Gastroesophageal sphincter (tissue), 4 donors: ENCODE results near the gene WDR86. TPM values are rescaled to one million over a fixed set of nuclear protein-coding genes. Genes with fewer than 3 reads are reported as not detected.

ENCODE experiments used
- ATAC-seq: fragments of 150-250 bp; one replicate; pipeline ENCODE4 v1.9.1; 2016; ENCODE audit warnings: mild to moderate bottlenecking, moderate library complexity
- H3K27ac ChIP-seq, 4 donors: fragments of 200-600 bp; sonication (generic) in 3 of 4; 1 replicate in 3 of 4; 2 replicates in 1 of 4; pipeline ENCODE4 v1.5.1; 2016 to 2019
- H3K27me3 ChIP-seq: fragments of 200-600 bp; sonication (generic); one replicate; pipeline ENCODE4 v1.5.1; 2019
- H3K36me3 ChIP-seq, 2 donors: fragments of 200-600 bp; sonication (generic); one replicate each; pipeline ENCODE4 v1.5.1; 2019; ENCODE audit warnings: control low read depth in 1 of 2
- H3K4me1 ChIP-seq, 3 donors: fragments of 200-600 bp; sonication (generic); 1 replicate in 2 of 3; 2 replicates in 1 of 3; pipeline ENCODE4 v1.5.1; 2016 to 2019; ENCODE audit warnings: control low read depth in 2 of 3
- H3K4me3 ChIP-seq, 2 donors: fragments of 200-600 bp; sonication (generic); one replicate each; pipeline ENCODE4 v1.5.1; 2019; ENCODE audit warnings: mild to moderate bottlenecking in 1 of 2, moderate library complexity in 1 of 2
- H3K9me3 ChIP-seq, 3 donors: fragments of 200-600 bp; sonication (generic); one replicate each; pipeline ENCODE4 v1.5.1; 2017 to 2019; ENCODE audit warnings: control low read depth in 2 of 3
- CTCF ChIP-seq, 4 experiments: fragments of 200-600 bp in 2 of 4; fragments of 450-650 bp in 2 of 4; sonication (generic) in 1 of 4; IDR thresholded peaks; one replicate each; pipeline ENCODE4 v1.5.1; 2017 to 2019; ENCODE audit warnings: antibody characterized with exemption in 4 of 4, mild to moderate bottlenecking in 2 of 4, moderate library complexity in 2 of 4
- EP300 ChIP-seq: sonication (generic); formaldehyde crosslinking; IDR thresholded peaks from one replicate; pipeline ENCODE4 v1.6.1; 2017; ENCODE audit warnings: antibody characterized with exemption, mild to moderate bottlenecking
- POLR2A ChIP-seq, 2 donors: fragments of 450-650 bp; IDR thresholded peaks; one replicate each; pipeline ENCODE4 v1.6.1; 2017; ENCODE audit warnings: antibody characterized with exemption in 2 of 2, mild to moderate bottlenecking in 2 of 2, moderate library complexity in 1 of 2
- POLR2AphosphoS5 ChIP-seq: sonication (generic); formaldehyde crosslinking; IDR thresholded peaks from one replicate; pipeline ENCODE4 v1.6.1; 2017; ENCODE audit warnings: antibody characterized with exemption
- WGBS, 2 donors: methylation state at CpG; one replicate each; pipeline ENCODE4 v1.1.5; 2018; ENCODE audit warnings: low coverage in 1 of 2; 5-methylcytosine and 5-hydroxymethylcytosine counted together
- total RNA-seq, 4 donors: library from RNA; depleted of rRNA; stranded (reverse); fragments of >200 nt; gene quantifications; one replicate each; pipeline ENCODE4 v1.1.0, GENCODE V29; 2016

Gene WDR86
- total RNA-seq, 4 donors from 2014 or later, result 2.6 to 8.2 (median 5.9) TPM

- WGBS, 2 donors, result 88 to 89% methylated on average over 5 to 11 of the region's 33 CpGs
- Histone ChIP-seq H3K27me3 (peaks cover 7% of the 10 kb centered on the region), H3K27ac (no peak overlapping the region), H3K9me3 (no peaks in the 10 kb centered on the region), H3K4me1 (peaks cover 0 to 8% (median 2%) of the 10 kb centered on the region in 3 donors), H3K36me3 (peaks cover 0 to 87% of the 10 kb centered on the region in 2 donors), H3K4me3 (no peak overlapping the region)
- no peak for ATAC-seq
- TF ChIP-seq POLR2AphosphoS5 (no peak), CTCF (IDR thresholded peaks at IDR 0.05) (no peak), POLR2A (IDR thresholded peaks at IDR 0.05) (no peak), EP300 (no peak)
These were observed 33.5 kb downstream of the WDR86 start for GRCh38 chr7:151376218-151376902.

- TF ChIP-seq CTCF (IDR thresholded peaks at IDR 0.05) (no peak), POLR2AphosphoS5 (no peak), POLR2A (IDR thresholded peaks at IDR 0.05) (no peak), EP300 (no peak)
- Histone ChIP-seq H3K36me3 (peaks cover 0 to 93% of the 10 kb centered on the region in 2 donors), H3K4me1 (peaks cover 0 to 1% (median 0%) of the 10 kb centered on the region in 3 donors), H3K4me3 (no peak overlapping the region), H3K27ac (no peak overlapping the region), H3K27me3 (no peaks in the 10 kb centered on the region), H3K9me3 (no peaks in the 10 kb centered on the region)
- no peak for ATAC-seq
- 100% methylated on average over 2 of the region's 10 CpGs; no CpG with 5 or more reads in 1 of the 2 donors for WGBS, 2 donors
These were observed 34.2 kb downstream of the WDR86 start for GRCh38 chr7:151375530-151376217.

GRCh38 chr7:151374726-151375125 lies 35.1 kb downstream of the WDR86 start:
- H3K9me3 ChIP-seq, result no peaks in the 10 kb centered on the region
- no peak for ATAC-seq
- H3K4me1 ChIP-seq, result no peaks in the 10 kb centered on the region
- TF ChIP-seq POLR2AphosphoS5 (no peak), CTCF (IDR thresholded peaks at IDR 0.05) (no peak), EP300 (no peak), POLR2A (IDR thresholded peaks at IDR 0.05) (no peak)
- WGBS, 2 donors, result 83% methylated on average over 10 of the region's 15 CpGs; no CpG with 5 or more reads in 1 of the 2 donors
- peaks cover 0 to 98% of the 10 kb centered on the region in 2 donors for H3K36me3 ChIP-seq
- no peaks in the 10 kb centered on the region for H3K27me3 ChIP-seq
- H3K4me3 ChIP-seq, result no peak overlapping the region
- H3K27ac ChIP-seq, result no peak overlapping the region

GRCh38 chr7:151374139-151374538 lies 35.7 kb downstream of the WDR86 start:
- no peak for ATAC-seq
- TF ChIP-seq CTCF (IDR thresholded peaks at IDR 0.05) (no peak), POLR2AphosphoS5 (no peak), POLR2A (IDR thresholded peaks at IDR 0.05) (no peak), EP300 (no peak)
- H3K36me3 ChIP-seq, result peaks cover 0 to 98% of the 10 kb centered on the region in 2 donors
- H3K4me1 ChIP-seq, result no peaks in the 10 kb centered on the region
- H3K27me3 ChIP-seq, result no peaks in the 10 kb centered on the region
- 54 to 89% methylated on average over 3 to 6 of the region's 15 CpGs for WGBS, 2 donors
- H3K27ac ChIP-seq, result no peak overlapping the region
- no peaks in the 10 kb centered on the region for H3K9me3 ChIP-seq
- H3K4me3 ChIP-seq, result no peak overlapping the region
